Measurements from ENCODE around the gene RIN2.

DNA sequence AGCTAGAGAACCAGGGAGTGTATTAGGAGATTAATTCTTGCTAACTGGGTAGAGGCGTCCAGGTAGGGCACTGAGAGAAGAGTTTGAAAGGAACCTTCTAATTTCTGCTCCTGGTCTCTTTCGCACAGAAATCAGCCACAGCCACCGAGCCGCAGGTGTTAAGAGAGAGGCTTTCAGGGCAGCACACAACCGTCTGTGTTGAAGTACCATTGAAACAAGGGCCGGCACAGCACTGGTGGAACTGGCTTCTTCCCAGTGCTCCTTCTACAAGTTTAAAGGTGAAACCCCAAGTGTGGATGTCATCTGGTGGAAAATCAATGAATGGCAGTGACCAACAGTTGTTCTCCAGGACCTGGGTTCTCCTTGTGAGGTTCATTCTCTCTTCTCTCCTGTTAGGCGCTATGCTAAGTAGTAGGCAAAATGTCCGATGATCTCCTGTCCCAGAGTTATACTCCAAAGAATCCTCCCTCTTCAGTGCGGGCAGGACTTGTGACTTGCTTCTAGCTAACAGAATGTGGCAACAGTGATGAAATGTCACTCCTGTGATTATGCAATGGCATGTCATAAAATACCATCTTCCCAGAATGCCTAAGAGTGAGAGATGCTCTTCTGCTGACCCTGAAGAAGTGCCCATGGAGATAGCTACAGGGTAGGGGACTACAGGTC, 15.0 kb upstream of the RIN2 start:
- TF ChIP-seq, protein P1, sequence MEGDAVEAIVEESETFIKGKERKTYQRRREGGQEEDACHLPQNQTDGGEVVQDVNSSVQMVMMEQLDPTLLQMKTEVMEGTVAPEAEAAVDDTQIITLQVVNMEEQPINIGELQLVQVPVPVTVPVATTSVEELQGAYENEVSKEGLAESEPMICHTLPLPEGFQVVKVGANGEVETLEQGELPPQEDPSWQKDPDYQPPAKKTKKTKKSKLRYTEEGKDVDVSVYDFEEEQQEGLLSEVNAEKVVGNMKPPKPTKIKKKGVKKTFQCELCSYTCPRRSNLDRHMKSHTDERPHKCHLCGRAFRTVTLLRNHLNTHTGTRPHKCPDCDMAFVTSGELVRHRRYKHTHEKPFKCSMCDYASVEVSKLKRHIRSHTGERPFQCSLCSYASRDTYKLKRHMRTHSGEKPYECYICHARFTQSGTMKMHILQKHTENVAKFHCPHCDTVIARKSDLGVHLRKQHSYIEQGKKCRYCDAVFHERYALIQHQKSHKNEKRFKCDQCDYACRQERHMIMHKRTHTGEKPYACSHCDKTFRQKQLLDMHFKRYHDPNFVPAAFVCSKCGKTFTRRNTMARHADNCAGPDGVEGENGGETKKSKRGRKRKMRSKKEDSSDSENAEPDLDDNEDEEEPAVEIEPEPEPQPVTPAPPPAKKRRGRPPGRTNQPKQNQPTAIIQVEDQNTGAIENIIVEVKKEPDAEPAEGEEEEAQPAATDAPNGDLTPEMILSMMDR (IDR thresholded peaks at IDR 0.05 in 2 of 3, conservative IDR thresholded peaks at IDR 0.05 in 1 of 3; ENCODE audit: borderline replicate concordance in 1 of 3, insufficient read depth in 1 of 3, low read depth in 2 of 3, low read length in 2 of 3): no peak
- 0 out of 2 replicates have a peak, but pooled peaks have one; percentile 17 for TF ChIP-seq CEBPB (IDR thresholded peaks at IDR 0.05; ENCODE audit: low read depth)
- no peak for TF ChIP-seq SRF (IDR thresholded peaks at IDR 0.05; ENCODE audit: low read depth)
- TF ChIP-seq POLR2A (IDR thresholded peaks at IDR 0.05; ENCODE audit: borderline replicate concordance, extremely low read depth, insufficient read depth, insufficient read length): no peak
- TF ChIP-seq EZH2phosphoT487 (IDR thresholded peaks at IDR 0.05; ENCODE audit: borderline replicate concordance): no peak
- TF ChIP-seq, protein P2, sequence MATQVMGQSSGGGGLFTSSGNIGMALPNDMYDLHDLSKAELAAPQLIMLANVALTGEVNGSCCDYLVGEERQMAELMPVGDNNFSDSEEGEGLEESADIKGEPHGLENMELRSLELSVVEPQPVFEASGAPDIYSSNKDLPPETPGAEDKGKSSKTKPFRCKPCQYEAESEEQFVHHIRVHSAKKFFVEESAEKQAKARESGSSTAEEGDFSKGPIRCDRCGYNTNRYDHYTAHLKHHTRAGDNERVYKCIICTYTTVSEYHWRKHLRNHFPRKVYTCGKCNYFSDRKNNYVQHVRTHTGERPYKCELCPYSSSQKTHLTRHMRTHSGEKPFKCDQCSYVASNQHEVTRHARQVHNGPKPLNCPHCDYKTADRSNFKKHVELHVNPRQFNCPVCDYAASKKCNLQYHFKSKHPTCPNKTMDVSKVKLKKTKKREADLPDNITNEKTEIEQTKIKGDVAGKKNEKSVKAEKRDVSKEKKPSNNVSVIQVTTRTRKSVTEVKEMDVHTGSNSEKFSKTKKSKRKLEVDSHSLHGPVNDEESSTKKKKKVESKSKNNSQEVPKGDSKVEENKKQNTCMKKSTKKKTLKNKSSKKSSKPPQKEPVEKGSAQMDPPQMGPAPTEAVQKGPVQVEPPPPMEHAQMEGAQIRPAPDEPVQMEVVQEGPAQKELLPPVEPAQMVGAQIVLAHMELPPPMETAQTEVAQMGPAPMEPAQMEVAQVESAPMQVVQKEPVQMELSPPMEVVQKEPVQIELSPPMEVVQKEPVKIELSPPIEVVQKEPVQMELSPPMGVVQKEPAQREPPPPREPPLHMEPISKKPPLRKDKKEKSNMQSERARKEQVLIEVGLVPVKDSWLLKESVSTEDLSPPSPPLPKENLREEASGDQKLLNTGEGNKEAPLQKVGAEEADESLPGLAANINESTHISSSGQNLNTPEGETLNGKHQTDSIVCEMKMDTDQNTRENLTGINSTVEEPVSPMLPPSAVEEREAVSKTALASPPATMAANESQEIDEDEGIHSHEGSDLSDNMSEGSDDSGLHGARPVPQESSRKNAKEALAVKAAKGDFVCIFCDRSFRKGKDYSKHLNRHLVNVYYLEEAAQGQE (IDR thresholded peaks at IDR 0.05; ENCODE audit: low read depth): no peak
- no peak for TF ChIP-seq SP1 (IDR thresholded peaks at IDR 0.05; ENCODE audit: low read depth)
- TF ChIP-seq, protein P3, sequence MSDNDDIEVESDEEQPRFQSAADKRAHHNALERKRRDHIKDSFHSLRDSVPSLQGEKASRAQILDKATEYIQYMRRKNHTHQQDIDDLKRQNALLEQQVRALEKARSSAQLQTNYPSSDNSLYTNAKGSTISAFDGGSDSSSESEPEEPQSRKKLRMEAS (IDR thresholded peaks at IDR 0.05): no peak
- TF ChIP-seq YY1 (IDR thresholded peaks at IDR 0.05; ENCODE audit: extremely low read depth, insufficient replicate concordance, low read depth, low read length): no peak
- TF ChIP-seq EZH2 (IDR thresholded peaks at IDR 0.05): no peak
- TF ChIP-seq ZNF274 (IDR thresholded peaks at IDR 0.05; ENCODE audit: low read depth, low read length): no peak

Measured in HCT116 (cell line).